Adrenal gland (tissue), 12 donors: Measurements from ENCODE around the gene UCHL3. TPM values are rescaled to one million over a fixed set of nuclear protein-coding genes. Genes with fewer than 3 reads are reported as not detected.

Experiments
- DNase-seq, 7 donors: peaks; one replicate each; pipeline ENCODE4 v3.0.0-alpha.2; 2019 to 2020
- H3K27ac ChIP-seq, 5 donors: fragments of 200-600 bp; sonication (generic) in 4 of 5; 1 replicate in 3 of 5; 2 replicates in 2 of 5; pipeline versions ENCODE4 v1.5.1 to v1.8.0; 2016 to 2020; ENCODE audit warnings: mild to moderate bottlenecking in 1 of 5
- H3K27me3 ChIP-seq: fragments of 200-600 bp; 2 replicates; pipeline ENCODE4 v1.8.0; 2021
- H3K36me3 ChIP-seq, 2 donors: fragments of 200-600 bp; replicated peaks in 1 of 2; 1 replicate in 1 of 2; 2 replicates in 1 of 2; pipeline versions ENCODE4 v1.5.1 to v1.8.0; 2018 to 2022
- H3K4me1 ChIP-seq, 2 donors: fragments of 200-600 bp; replicated peaks in 1 of 2; 1 replicate in 1 of 2; 2 replicates in 1 of 2; pipeline versions ENCODE4 v1.5.1 to v1.8.0; 2018 to 2021
- H3K4me3 ChIP-seq, 4 donors: fragments of 200-600 bp; sonication (generic) in 3 of 4; one replicate each; pipeline ENCODE4 v1.5.1; 2016 to 2018
- H3K9me3 ChIP-seq, 3 donors: fragments of 200-600 bp; sonication (generic) in 1 of 3; replicated peaks in 1 of 3; 1 replicate in 2 of 3; 2 replicates in 1 of 3; pipeline versions ENCODE4 v1.5.1 to v1.8.0; 2016 to 2021
- POLR2A ChIP-seq, 2 donors: fragments of 450-650 bp; IDR thresholded peaks; one replicate each; pipeline ENCODE4 v1.6.1; 2017; ENCODE audit warnings: antibody characterized with exemption in 2 of 2, mild to moderate bottlenecking in 2 of 2, moderate library complexity in 1 of 2
- WGBS, 4 donors: extraction: QIAGEN DNeasy Blood & Tissue Kit in 2 of 4; methylation state at CpG; one replicate each; pipeline versions ENCODE4 v1.1.5 to v1.1.7; 2013 to 2017; 5-methylcytosine and 5-hydroxymethylcytosine counted together
- intact Hi-C, 2 donors: fragments of 100-400 bp; cut with DNase I; formaldehyde crosslinking; loops; one replicate each; pipeline versions ENCODE4 v1.14.1 to v1.15.0; 2022 to 2023
- polyA plus RNA-seq, 3 donors: library from polyadenylated mRNA; stranded (reverse); fragments of 200-250 nt in 2 of 3; fragments of 350-450 nt in 1 of 3; fragmentation: Illumina TruSeq in 1 of 3; extraction: RNeasy Lipid Tissue Mini Kit (QIAGEN cat#74804) in 1 of 3; gene quantifications; one replicate each; pipeline ENCODE4 v1.2.3, GENCODE V29; 2013 to 2014
- total RNA-seq, 9 donors: library from RNA; depleted of rRNA in 4 of 9; stranded (reverse); fragments of >200 nt in 4 of 9; fragments of 120-200 nt in 1 of 9; fragmentation: NEBNext Ultra II Directional in 1 of 9; extraction: Animal tissue kit (Norgen Biotek cat#: 25700) in 1 of 9; gene quantifications; one replicate each; pipeline versions ENCODE4 v1.1.0 to v1.2.4, GENCODE V29; 2013 to 2023
- TF ChIP-seq, protein P1 (sequence below), 6 experiments: fragments of 450-650 bp in 4 of 6; fragments of 200-600 bp in 2 of 6; sonication (generic) in 1 of 6; IDR thresholded peaks; 1 replicate in 5 of 6; 2 replicates in 1 of 6; pipeline versions ENCODE4 v1.5.1 to v1.8.0; 2016 to 2021; ENCODE audit warnings: antibody characterized with exemption in 6 of 6, mild to moderate bottlenecking in 2 of 6, moderate library complexity in 1 of 6
- donor health status: healthy with polysubstance abuse.
- donor health status: Bipolar disorder and iron deficiency.
- donor health status: DM: yes; HTN: yes; CAD: no.
- donor health status: DM: no; HTN: no; CAD: no.
- donor health status: DM: no; HTN: no; CAD: no.
- donor health status: DM: yes; HTN: yes; CAD: no.

UCHL3 gene
- total and polyA plus RNA-seq, 12 donors = 33.5 to 183 (median 62.7) TPM

DNA sequence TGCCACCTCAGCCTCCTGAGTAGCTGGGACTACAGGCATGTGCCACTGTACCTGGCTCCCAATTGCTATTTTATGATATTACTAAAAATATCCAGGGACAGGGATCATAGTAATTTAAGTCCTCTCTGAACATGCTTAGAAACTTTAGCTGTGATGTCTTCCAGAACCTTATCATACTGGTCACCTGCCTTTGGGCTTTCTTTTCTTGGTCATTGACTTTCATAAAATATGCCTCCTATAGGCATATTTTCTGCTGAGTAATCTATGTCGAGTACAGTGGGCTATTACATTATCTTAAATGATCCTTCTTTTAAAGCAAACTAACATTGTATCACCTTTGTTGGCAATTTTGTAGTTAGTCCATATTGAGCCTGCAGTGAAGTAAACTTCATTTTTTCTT is 6.2 kb downstream of the UCHL3 start:
- 70 to 93% (median 86%) methylated on average over 1 of the region's 1 CpG for WGBS, 4 donors
- intact Hi-C loops = no loop called here
- no peak overlapping the region for H3K4me3 ChIP-seq
- DNase-seq = no peak
- peaks cover 0 to 6% of the 10 kb centered on the region in 2 donors for H3K36me3 ChIP-seq
- peaks cover 0 to 50% of the 10 kb centered on the region in 2 donors for H3K4me1 ChIP-seq
- no peaks in the 10 kb centered on the region for H3K27me3 ChIP-seq
- no peaks in the 10 kb centered on the region for H3K9me3 ChIP-seq
- no peak for TF ChIP-seq POLR2A (IDR thresholded peaks at IDR 0.05)
- TF ChIP-seq, protein P1, sequence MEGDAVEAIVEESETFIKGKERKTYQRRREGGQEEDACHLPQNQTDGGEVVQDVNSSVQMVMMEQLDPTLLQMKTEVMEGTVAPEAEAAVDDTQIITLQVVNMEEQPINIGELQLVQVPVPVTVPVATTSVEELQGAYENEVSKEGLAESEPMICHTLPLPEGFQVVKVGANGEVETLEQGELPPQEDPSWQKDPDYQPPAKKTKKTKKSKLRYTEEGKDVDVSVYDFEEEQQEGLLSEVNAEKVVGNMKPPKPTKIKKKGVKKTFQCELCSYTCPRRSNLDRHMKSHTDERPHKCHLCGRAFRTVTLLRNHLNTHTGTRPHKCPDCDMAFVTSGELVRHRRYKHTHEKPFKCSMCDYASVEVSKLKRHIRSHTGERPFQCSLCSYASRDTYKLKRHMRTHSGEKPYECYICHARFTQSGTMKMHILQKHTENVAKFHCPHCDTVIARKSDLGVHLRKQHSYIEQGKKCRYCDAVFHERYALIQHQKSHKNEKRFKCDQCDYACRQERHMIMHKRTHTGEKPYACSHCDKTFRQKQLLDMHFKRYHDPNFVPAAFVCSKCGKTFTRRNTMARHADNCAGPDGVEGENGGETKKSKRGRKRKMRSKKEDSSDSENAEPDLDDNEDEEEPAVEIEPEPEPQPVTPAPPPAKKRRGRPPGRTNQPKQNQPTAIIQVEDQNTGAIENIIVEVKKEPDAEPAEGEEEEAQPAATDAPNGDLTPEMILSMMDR (IDR thresholded peaks at IDR 0.05) = no peak
- no peak overlapping the region for H3K27ac ChIP-seq

DNA sequence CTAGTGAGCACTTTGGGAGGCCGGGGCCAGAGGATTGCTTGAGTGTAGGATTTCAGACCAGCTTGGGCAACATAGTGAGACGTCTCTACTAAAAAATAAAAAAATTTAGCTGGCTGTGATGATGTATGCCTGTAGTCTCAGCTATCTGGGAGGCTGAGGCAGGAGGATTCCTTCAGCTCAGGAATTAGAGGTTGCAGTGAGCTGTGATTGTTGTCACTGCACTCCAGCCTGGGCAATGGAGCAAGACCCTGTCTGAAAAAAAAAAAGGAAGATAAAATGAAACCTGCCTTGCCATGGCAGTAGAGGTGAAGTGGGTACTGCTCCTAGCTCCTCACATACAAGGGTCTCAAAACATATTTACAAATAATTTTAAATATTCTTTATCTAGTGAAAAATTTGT is 7.4 kb downstream of the UCHL3 start:
- TF ChIP-seq, protein P1 (IDR thresholded peaks at IDR 0.05) = no peak
- no peak for TF ChIP-seq POLR2A (IDR thresholded peaks at IDR 0.05)
- no peak overlapping the region for H3K27ac ChIP-seq
- no peaks in the 10 kb centered on the region for H3K9me3 ChIP-seq
- intact Hi-C loops = no loop called here
- 74 to 94% (median 91%) methylated on average over 2 of the region's 2 CpGs for WGBS, 4 donors
- peaks cover 0 to 6% of the 10 kb centered on the region in 2 donors for H3K36me3 ChIP-seq
- no peak for DNase-seq
- peaks cover 0 to 39% of the 10 kb centered on the region in 2 donors for H3K4me1 ChIP-seq
- no peaks in the 10 kb centered on the region for H3K27me3 ChIP-seq
- no peak overlapping the region for H3K4me3 ChIP-seq

- TF ChIP-seq POLR2A (IDR thresholded peaks at IDR 0.05) = no peak
- TF ChIP-seq, protein P1 (IDR thresholded peaks at IDR 0.05) = no peak
- H3K27ac ChIP-seq = peak overlapping the region in 1 of 5 donors; percentile 5
Observed at GRCh38 chr13:75558145-75558840, 8.7 kb downstream of the UCHL3 start.

GRCh38 chr13:75566658-75567057 is 17.1 kb downstream of the UCHL3 start:
- DNase-seq = no peak
- TF ChIP-seq, protein P1 (IDR thresholded peaks at IDR 0.05) = peak in 4 of 6 experiments; percentile 10 to 36 (median 31)
- TF ChIP-seq POLR2A (IDR thresholded peaks at IDR 0.05) = no peak
- H3K9me3 ChIP-seq = no peaks in the 10 kb centered on the region
- intact Hi-C loops = no loop called here
- no peaks in the 10 kb centered on the region for H3K4me1 ChIP-seq
- no peaks in the 10 kb centered on the region for H3K27me3 ChIP-seq
- no peak overlapping the region for H3K4me3 ChIP-seq
- H3K36me3 ChIP-seq = peaks cover 0 to 30% of the 10 kb centered on the region in 2 donors
- H3K27ac ChIP-seq = no peak overlapping the region

More at GRCh38 chr13:75558145-75558840, 8.7 kb downstream of the UCHL3 start:
- Histone ChIP-seq H3K4me1 (peaks cover 0 to 27% of the 10 kb centered on the region in 2 donors), H3K4me3 (no peak overlapping the region), H3K9me3 (no peaks in the 10 kb centered on the region), H3K36me3 (peaks cover 0 to 10% of the 10 kb centered on the region in 2 donors), H3K27me3 (no peaks in the 10 kb centered on the region)
- intact Hi-C loops = no loop called here
- 45 to 75% (median 70%) methylated on average over 2 of the region's 2 CpGs for WGBS, 4 donors
- no peak for DNase-seq
